GM18519 (cell line): Measurements from ENCODE around the gene FMNL3.
"Not testable (repeated sequence)": the region's sequence is repeated elsewhere in the genome, so short reads cannot be mapped to it uniquely, and the experiment has no call there.

ENCODE experiments used
- ATAC-seq: cut with Tn5 transposase; IDR thresholded peaks from one replicate; pipeline ENCODE4 v1.9.1; 2021; ENCODE audit warnings: mild to moderate bottlenecking, moderate library complexity; ENCODE audit not compliant: unreplicated experiment, low FRiP score

Gene FMNL3

DNA sequence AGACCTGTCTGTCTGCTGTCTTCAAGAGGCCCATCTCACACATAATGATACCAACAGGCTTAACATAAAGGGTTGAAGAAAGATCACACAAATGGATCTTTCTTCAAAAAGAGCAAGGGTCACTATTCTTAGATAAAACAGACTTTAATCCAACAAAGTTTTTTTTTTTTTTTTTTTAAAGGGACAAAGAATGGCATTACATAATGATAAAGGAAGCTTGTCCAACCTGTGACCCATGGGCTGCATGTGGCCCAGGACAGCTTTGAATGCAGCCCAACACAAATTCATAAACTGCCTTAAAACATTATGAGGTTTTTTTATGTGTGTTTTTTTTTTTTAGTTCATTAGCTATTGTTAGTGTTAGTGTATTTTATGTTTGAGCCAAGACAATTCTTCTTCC lies 95.0 kb downstream of the FMNL3 start:
- no peak for ATAC-seq

DNA sequence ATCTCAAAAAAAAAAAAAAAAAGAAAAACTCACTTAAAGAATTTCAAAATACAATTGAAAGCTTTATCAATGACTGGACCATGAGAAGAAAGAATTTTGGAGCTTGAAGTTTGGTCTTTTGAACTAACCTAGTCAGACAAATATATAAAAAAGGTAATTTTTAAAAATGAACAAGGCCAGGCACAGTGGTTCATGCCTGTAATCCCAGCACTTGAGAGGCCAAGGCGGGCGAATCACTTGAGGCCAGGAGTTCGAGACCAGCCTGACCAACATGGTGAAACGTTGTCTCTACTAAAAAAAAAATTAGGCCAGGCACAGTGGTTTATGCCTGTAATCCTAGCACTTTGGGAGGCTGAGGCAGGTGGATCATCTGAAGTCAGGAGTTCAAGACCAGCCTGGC lies 96.4 kb downstream of the FMNL3 start:
- ATAC-seq, result not testable (repeated sequence)

DNA sequence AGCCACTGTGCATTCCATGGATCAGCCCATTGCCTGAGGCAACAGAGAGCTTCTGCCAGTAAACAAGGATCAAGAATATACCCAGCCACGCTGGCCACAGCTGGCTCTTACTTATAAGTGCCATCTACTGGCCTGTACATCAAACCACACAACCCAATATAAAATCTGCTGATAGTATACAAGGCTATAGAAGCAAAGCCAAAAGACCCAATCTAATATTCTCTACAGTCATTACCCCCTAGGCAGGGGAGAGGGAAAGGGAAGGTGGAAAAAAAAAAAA lies 97.4 kb downstream of the FMNL3 start:
- no peak for ATAC-seq

DNA sequence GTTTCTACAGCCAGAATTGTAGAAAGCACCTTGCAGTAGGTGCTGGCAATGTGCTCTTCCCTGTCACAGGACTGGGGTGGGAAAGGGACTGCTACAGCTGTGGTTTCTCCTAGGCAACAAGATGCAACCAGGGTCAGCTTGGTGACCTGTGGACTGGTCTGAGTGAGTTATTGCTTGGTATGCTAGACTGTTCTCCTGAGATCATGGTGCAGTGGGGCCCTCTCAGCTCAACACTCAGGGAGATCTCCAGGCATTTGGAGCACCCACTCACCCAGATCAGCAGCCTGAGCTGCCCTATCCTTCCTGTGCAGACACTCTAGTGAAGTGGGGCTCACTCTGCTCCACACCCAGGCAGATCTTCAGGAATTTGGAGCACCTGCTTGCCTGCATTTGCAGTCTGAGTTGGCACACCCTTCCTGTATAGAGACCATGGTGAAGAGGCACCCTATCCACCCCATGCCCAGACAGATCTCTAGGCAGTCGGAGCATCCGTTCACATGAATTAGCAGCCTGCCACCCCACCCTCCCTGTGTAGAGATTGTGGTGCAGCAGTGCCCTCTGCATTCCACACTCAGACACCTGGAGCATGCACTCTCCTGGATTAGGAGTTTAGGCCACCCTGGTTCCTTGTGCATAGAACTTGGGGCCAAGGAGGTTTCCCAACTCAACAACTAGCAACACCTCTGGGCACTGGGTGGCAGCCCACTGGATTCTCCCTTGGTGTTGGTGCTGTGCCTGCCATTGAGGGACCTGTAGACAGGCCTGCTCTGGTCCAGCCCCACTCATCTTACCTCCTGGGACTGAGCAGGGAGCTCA lies 97.9 kb downstream of the FMNL3 start:
- ATAC-seq, result no peak

DNA sequence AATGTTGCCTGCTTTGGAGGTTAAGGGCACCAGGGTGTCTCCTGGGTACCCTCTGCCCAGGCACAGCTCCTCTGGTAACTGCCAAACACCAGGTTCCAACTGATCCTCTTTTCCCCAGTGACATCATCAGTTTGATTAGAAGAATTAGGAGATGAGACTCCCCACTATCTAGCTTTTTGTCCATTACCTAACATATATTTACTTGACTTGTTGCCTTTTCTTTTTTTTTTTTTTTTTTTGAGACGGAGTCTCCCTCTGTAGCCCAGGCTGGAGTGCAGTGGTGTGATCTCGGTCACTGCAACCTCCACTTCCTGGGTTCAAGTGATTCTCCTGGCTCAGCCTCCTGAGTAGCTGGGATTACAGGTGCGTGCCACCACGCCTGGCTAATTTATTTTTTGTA lies 101.7 kb downstream of the FMNL3 start, which contains the start of gene FAM186B:
FAM186B (minus strand) TSS at position 101 of the 400 bp plus-strand sequence. CDS start 162 bp downstream, outside the sequence.
- ATAC-seq, result not testable (repeated sequence)

DNA sequence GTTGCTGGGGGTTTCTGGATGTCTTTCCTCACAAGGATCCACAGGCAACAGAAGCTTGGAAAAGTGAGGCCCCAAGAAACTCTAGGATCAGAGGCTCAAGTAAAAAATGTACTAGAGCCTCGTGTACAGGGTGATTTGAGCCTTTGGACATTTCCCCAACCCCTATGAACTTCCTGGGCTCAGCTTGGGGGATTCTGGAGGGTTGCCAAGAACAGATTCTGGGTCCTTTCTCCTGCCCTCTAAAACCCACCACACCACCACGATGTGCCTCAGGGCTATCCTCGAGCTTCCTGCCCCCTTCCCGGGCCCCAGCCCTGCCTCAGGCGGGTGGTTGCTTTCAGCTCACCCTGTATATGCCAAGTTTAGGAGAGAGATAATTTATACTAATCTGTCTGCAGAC lies 102.3 kb downstream of the FMNL3 start:
- no peak for ATAC-seq

DNA sequence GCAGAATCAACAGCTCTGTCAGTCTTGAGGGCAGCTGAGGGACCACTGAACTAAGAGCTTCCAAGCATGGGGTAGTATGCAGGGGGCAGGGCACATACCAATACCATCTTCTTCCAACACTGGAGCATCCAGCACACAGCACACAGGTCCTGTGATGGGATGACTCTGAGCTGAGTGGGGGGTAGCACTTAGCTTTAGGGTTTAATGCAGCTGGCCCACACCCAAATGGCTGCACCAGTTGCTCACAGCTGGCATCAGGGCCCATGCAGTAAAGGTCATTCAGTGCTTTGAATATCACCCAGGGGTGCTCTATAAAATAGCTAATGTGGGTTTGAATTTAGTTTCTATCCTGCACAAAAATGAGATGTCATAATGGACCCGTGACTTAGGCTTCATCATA lies 103.5 kb downstream of the FMNL3 start:
- no peak for ATAC-seq

DNA sequence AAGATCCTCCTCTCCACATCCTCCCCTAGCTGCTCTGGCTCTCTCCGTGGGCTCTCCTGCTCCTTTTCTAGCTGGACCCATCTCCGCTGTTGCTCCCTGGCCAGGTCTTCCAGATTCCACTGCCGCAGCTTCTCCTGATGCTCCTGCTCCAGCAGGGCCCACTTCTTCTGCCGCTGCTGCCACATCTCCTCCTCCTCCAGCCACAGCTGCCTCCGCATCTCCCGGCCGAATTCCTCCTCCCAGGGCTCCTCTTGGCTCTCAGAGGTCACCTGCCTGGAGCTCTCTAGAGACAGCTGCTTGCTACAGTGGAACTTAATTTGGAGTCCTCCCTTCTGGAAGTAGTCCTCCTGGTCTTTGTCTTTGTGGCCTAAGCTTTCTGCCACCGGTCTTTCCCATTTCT lies 107.2 kb downstream of the FMNL3 start:
- no peak for ATAC-seq

DNA sequence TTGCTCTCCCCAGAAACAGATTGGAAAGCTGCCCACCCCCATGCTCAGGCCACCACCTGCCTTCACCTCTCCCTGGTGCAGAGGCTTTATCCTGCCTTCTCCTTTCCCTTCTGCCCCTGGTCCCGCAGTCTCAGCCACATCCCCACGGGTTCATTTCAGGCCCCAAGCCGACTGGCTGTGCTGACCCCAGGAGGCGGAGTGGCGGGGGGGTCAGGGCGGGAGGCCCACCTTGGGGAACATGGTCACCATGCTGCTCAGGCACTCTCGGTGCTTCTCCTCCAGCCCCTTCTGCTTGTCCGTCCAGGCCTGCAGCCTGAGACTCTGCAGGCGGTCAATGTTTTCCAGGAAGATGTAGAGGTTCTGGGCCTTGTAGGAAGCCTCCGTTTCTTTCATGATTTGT lies 108.7 kb downstream of the FMNL3 start:
- no peak for ATAC-seq

DNA sequence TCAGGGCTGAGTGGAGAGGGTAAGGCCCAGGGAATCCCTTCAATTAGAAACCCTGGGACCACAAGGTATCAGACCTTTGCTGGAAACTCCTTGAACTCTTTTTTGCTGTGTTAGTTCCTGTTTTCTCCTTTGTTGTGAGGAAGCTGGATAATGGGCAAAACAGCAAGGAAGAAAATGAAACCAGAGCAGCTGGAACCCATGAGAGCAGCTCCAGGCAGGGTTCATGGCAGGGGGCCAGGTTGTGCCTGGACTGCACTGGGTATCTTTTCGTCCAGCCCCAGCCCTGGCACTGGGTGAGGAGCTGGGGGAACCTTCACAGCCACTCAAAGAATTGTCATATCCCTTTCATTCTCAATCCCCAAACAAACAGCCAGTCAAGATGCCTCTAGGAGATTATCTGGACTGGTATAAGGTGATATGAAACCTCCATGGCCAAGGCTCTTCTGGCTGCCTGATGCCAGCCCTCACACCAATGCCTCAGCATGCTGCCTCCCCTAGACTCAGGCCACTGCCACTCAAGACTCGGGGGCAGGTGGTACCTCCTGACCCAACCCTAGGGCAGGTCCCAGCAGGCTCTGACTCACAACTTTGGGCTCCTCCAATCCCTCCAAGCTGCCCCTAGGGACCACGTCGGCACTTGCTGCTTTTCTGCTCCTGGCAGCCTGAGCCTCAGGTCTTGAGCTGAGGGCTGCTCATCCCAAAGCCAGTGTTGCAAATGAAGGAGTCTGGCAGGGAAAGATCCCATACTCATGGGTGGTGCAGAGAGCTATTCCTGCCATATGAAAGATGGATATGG lies 118.3 kb downstream of the FMNL3 start:
- ATAC-seq, result no peak

DNA sequence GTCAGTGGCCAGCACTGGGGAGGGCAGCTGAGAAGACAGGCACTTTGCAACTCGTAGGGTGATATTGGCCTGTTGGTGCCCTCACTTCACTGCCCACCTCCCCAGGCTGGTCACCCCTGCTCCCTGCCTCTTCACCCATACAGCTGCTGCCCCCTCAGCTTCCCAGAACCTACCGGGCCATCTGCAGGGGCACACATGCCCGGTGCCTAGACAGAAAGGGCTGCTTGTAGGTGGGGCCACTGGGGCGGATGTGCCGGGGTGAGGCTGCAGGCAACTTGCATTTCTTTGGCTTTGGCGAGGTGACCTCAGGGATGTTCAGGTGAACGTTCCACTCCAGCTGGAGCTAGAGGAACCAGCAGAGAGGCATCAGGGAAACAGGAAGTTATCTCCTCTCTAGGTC lies 118.9 kb downstream of the FMNL3 start:
- no peak for ATAC-seq

DNA sequence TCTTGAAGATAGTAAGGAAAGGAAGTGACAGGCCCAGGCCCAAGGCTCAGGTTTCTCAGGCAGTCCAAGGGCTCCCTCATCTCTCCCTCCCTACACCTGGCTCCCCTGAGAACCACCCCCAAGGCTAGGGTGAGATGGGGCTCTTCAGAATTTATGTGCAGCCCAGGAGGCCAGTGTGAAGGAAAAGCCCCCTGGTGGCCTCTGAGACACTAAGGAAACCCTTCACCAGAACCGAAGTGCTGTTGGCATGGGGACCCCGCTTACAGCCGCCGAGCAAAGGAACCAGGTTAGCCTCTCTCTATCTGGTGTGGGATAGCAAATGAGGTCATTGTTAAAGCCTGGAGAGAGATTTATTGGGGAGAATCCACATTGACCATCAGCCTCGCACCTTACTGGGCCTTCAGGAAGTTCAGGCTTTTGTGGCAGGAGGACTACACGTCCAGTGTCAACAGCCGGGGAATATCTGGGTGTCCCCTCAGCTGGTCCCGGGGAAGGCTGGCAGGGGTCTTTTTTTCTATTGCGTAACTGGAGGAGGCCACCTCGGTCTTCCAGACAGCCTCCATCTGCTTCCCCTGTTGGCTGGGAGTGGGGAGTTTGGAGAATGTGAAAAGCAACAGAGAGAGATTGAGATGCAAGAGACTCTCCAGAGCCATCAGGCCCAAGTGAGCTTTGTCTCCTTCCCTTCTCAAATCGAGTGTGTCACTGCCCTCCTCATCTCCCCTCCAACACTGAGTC lies 119.9 kb downstream of the FMNL3 start:
- no peak for ATAC-seq
